GM04503 (cell line): ENCODE data around the gene MRPL2.
"Not testable (repeated sequence)": the region's sequence is repeated elsewhere in the genome, so short reads cannot be mapped to it uniquely, and the experiment has no call there.

ENCODE experiments used
- DNase-seq: peaks from one replicate; pipeline ENCODE4 v3.0.0-alpha.2; 2012; ENCODE audit warnings: low read depth

MRPL2 gene

GRCh38 chr6:43082806-43083655 is 23.8 kb upstream of the MRPL2 start:
- no peak for DNase-seq

GRCh38 chr6:43081922-43082321 is 22.7 kb upstream of the MRPL2 start:
- DNase-seq: not testable (repeated sequence)

- DNase-seq: no peak
Measured at GRCh38 chr6:43081043-43081442, 21.8 kb upstream of the MRPL2 start.

DNA sequence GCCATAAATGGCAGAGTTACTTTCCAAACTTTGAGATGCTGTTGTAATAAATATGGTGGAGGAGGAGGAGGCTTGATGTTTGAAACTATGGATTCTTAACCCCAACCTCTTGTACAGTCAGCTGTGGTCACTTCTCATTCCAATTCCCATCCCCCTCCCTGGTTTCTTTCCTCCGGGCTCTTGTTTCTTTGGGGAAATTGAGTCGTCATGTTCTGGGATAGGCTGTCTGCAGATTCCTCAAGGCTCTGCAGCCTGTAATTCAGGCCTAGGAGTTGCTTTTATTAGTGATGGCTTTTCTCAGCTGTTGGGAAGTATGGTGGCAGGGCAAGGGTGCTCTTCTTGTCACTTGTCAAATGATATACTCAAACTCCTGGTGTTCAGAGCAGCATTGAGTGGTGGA is 19.5 kb upstream of the MRPL2 start:
- DNase-seq: peak; percentile 85

- DNase-seq: peak; percentile 77
Measured at GRCh38 chr6:43077981-43078511, 18.8 kb upstream of the MRPL2 start.

- DNase-seq: no peak
Measured at GRCh38 chr6:43077333-43077809, 18.1 kb upstream of the MRPL2 start.

DNA sequence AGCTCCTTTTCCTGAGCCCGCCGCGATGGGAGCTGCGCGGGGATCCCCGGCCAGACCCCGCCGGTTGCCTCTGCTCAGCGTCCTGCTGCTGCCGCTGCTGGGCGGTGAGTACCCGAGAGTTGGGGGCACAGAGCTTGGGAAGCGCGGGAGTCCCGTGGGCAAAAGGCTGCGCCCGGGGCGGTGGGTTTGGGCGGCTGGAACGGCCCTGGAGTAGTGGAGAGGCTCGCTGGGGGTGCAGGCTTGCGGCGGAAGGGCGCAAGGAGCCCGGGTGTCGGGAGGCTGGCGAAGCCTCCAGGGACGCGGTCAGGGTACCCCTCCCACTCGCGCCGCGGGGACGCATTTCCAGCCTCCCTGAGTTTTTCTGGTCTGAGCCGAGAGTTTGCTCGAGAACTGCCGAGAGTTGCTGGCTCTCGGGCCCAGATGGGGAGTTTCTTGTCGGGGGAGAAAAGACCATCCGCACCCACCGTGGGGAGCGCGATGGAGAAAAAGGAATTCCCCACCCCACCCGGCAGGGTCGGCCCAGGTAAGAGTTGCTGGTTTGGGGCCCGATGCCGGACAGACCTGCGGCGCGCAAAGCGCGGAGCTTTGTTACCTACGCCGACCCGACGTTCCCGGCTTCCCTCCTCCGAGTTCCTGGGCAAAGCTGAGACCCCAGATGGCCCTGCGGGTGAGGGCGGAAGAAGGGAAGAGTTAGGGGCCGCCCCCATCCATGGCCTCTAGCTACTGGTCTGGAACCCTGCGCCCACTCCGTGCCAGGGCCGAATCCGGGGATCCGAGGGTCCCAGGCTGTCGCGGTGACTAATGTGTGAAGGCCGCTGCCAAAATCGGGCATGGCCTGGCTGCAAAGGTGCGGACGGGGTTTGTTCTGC is 17.5 kb upstream of the MRPL2 start:
- no peak for DNase-seq

DNA sequence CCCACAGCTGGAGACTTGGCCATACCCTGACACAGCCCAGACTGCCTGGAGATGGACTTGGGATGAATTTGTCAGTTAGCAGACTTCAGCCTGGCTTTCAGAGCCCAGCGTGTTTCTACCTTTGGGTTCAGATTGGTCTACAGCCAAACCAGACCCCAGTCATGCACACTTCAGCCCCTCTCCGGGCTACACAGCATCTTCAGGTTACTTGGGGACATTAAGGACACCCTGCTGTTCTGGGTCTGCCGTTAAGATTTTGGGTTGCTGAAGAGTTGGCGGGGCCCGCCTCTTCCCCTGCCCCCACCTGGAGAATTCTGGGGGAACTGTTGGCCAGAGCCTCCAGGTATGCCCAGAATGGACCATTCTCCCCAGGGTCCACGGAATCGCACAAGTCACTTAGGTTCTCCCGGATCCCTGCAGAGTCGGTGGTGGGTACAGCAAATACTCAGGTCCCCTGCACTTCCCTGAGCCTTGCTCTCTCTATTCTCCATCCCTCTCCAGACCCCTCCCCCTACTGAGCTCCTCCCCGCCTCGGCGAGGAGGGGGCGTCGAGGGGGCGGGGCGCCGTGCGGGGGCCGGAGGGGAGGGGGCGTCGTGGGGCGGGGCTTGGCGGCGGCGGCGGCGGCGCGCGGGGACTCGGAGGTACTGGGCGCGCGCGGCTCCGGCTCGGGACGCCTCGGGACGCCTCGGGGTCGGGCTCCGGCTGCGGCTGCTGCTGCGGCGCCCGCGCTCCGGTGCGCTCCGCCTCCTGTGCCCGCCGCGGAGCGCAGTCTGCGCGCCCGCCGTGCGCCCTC is 16.6 kb upstream of the MRPL2 start, which contains the start of gene PTK7:
Gene PTK7 (plus strand): TSS at position 645 of the 794 bp plus-strand sequence. CDS start 175 bp downstream, outside the sequence.
- DNase-seq: no peak

GRCh38 chr6:43074847-43075669 is 15.8 kb upstream of the MRPL2 start:
- no peak for DNase-seq

DNA sequence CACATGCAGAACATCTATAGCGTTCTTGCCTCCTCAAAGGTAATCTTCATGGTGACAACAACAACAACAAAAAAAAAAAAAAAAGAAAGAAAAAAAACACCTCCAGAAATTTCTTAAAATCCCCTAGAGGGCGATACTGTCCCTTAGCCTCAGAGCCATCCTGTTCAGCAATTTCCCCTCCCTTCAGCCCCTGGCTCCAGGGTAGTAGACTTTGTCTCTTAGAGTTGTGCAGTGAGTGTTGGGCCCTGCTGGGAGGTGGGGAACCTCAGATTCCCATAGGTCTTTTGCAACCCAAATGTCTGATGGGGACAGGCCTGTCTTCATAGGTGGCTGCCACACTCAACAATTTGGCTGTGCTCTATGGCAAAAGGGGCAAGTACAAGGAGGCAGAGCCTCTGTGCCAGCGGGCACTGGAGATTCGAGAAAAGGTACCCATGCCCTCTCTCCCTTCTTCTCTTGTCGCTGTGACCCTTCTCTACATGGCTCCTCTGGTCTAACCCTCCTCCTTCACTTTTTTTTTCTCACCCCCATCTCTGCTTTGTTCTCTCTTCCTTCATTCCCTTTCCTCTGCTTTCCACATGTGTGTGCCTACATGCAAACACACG is 10.9 kb upstream of the MRPL2 start:
- DNase-seq: no peak

DNA sequence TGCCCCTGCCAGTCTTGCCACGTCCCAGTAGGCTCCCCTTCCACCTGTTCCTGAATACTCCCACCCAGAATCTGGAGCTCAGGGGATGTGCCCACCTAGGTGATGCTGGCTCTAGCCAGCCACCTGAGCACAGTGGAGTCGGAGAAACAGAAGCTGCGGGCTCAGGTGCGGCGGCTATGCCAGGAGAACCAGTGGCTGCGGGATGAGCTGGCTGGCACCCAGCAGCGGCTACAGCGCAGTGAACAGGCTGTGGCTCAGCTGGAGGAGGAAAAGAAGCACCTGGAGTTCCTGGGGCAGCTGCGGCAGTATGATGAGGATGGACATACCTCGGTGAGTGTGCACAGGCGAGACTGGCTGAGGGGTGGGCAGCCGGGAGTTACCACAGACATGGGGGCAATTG is 3.6 kb upstream of the MRPL2 start:
- DNase-seq: no peak

DNA sequence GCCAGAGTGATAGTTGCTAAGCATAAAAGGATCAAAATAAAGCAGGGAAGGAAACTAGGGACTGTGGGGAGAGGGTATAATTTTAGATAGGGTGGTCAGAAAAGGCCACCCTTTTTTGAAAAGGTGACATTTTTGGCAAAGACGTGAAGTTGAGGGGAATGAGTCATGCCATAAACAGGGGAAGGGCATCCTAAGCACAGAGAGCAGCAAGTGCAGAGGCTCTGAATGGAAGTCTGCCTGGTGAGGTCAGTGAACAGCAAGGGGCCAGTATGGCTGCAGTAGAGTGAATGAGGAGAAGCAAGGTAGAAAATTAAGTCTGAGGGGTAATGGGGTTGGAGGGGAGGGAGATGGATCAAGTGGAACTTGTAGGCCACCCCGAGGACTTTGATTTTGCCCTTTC is 2.6 kb upstream of the MRPL2 start:
- DNase-seq: no peak

GRCh38 chr6:43060755-43061633 is 1.8 kb upstream of the MRPL2 start:
- DNase-seq: no peak

GRCh38 chr6:43060034-43060754 is 960 bp upstream of the MRPL2 start:
- DNase-seq: no peak

GRCh38 chr6:43058531-43058930 is 703 bp downstream of the MRPL2 start:
- DNase-seq: no peak

DNA sequence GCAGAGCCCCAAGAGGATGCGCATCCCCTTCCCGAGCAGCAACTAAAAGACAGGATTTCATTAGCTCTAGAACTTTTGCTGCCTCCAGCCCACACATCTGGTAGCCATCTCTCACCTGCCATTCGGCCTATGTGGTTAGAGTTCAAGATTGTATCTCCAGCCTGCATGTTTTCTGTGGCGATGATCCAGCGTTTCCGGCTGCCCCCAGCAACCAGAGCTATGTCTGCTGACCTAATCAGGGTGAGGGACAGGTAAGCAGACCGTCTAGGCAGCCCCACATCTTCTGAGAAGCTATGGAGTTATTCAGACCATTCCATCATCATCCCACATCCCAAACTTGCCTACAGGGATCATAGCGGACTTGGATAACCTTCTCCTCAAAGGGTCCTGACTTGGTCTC is 3.3 kb downstream of the MRPL2 start:
- no peak for DNase-seq

GRCh38 chr6:43054206-43054943 is 4.9 kb downstream of the MRPL2 start:
- DNase-seq: no peak
